Measurements from ENCODE around the gene USP12.
"Not testable (repeated sequence)": the region's sequence is repeated elsewhere in the genome, so short reads cannot be mapped to it uniquely, and the experiment has no call there.

Gene USP12

DNA sequence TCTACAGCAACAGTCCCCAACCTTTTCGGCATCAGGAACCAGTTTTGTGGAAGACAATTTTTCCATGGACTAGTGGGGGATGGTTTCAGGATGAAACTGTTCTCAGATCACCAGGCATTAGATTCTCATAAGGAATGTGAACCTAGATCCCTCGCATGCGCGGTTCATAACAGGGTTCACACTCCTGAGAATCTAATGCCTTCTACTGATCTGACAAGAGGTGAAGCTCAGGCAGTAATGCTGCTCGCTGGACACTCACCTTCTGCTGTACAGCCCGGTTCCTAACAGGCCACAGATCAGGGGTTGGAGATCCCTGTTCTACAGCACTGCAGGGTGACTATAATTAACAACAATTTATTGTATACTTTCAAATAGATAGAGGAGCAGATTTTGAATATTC lies 21.9 kb downstream of the USP12 start:
- no peak for DNase-seq (ENCODE audit: low read depth)

DNA sequence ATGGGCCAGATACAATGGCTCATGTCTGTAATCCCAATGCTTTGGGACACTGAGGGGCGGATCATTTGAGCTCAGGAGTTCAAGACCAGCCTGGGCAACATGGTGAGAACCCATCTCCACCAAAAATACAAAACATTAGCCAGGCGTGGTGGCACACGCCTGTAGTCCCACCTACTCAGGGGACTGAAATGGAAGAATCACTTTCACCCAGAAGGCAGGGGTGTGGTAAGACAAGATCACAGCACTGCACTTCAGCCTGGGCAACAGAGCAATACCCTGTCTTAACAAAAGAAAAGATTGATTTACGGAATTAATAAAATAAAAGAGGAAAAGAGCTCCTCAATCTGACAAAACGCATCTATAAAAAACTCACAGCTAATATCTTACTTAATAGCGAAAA lies 22.7 kb downstream of the USP12 start:
- no peak for DNase-seq (ENCODE audit: low read depth)

DNA sequence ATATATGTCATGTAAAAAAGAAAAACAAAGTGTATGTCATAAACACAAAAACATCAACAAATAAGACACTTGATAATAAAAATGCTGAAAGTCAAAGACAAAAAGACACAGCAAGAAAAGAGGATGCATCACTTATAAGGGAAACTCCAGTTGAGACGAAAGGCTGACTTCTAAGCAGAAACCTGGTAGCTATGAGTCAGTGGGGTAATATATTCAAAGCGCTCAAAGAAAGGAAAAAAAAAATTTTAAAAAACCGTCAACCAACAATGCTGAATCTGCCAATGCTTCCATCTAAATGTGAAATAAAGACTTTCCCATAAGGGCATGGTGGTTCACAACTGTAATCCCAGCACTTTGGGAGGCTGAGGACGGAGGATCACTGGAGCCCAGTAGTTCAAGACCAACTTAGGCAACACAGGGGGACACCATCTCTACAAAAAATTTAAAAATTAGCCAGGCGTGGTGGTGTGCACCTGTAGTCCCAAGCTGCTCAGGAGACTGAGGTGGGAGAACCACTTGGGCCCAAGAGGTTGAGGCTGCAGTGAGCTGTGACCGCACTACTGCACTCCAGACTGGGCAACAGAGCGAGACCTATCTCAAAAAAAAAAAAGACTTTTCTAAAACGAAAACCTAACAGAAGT lies 24.0 kb downstream of the USP12 start:
- DNase-seq (ENCODE audit: low read depth), result no peak

DNA sequence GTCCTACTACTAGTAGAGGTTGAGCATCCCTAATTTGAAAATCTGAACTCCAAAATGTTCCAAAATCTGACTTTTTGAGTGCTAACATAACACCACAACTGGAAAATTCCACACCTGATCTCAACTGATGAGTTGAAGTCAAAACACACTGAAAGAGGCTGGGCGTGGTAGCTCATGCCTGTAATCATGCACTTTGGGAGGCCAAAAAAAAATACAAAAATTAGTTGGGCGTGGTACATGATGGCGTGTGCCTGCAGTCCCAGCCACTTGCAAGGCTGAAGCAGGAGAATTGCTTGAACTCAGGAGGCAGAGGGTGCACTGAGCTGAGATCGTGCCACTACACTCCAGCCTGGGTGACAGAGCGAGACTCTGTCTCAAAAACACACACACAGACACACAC lies 29.9 kb downstream of the USP12 start:
- DNase-seq (ENCODE audit: low read depth), result no peak

DNA sequence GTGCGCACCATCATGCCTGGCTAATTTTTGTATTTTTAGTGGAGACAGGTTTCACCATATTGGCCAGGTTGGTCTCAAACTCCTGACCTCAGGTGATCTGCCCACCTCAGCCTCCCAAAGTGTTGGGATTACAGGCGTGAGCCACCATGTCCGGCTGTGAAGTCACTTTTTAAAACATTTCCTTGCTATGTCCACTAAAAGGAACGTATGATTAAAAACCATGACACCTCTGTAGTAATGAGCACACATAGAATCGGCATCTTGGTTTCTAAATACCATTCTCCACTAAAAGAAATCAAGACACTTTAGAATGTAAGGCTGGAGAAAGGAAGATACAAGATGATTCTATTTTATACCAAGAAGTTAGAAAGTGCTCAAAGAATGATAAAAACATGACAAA lies 30.5 kb downstream of the USP12 start:
- not testable (repeated sequence) for DNase-seq (ENCODE audit: low read depth)

DNA sequence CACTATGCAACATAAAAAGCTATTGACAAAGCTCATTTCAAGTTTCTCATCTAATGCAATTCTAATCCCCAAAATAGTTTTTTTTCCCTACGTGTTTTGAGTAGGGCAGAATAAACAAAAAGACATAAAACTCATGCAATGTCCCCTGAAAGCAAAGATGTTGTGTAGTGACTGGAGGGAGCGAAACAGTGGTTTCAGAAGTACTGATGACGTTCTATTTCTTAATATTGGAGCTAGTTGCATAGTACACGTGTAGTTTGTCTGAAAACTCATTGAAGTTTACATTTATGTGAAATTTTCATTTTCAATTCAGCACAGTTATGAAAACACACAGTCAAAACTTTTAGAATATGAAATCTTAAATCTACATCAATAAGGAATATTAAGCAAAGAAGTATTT lies 31.6 kb downstream of the USP12 start:
- DNase-seq (ENCODE audit: low read depth), result no peak

GRCh38 chr13:27139565-27139964 lies 32.0 kb downstream of the USP12 start:
- no peak for DNase-seq (ENCODE audit: low read depth)

- DNase-seq (ENCODE audit: low read depth), result no peak
Observed at GRCh38 chr13:27138457-27139093, 33.0 kb downstream of the USP12 start.

- no peak for DNase-seq (ENCODE audit: low read depth)
Observed at GRCh38 chr13:27137759-27138158, 33.9 kb downstream of the USP12 start.

- DNase-seq (ENCODE audit: low read depth), result no peak
Observed at GRCh38 chr13:27135023-27135422, 36.6 kb downstream of the USP12 start.

GRCh38 chr13:27133889-27134288 lies 37.7 kb downstream of the USP12 start:
- DNase-seq (ENCODE audit: low read depth), result no peak

DNA sequence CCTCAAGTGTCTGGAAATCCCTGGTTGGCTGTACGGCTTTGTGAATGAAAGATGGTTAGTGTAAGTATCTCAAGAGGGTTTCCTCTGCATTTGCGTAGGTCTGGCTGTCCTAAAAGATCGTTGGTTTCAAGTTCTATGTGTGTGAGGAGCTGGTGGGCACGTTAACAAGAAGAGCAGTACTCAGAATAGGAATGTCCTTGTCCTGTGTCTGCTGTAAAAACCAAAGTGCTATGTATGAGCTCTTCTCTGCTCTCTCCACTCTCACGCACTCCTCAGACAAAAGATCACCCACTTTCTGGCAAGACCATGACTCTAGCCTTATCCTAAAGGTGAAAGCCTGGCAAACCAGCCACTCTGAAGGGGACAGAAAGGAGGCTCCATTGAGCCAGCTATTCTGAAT lies 39.1 kb downstream of the USP12 start:
- no peak for DNase-seq (ENCODE audit: low read depth)

- DNase-seq (ENCODE audit: low read depth), result no peak
Observed at GRCh38 chr13:27131906-27132305, 39.7 kb downstream of the USP12 start.

- peak; percentile 23 for DNase-seq (ENCODE audit: low read depth)
Observed at GRCh38 chr13:27130979-27131623, 40.5 kb downstream of the USP12 start.

GRCh38 chr13:27130223-27130978 lies 41.2 kb downstream of the USP12 start:
- DNase-seq (ENCODE audit: low read depth), result no peak

GRCh38 chr13:27128825-27129627 lies 42.6 kb downstream of the USP12 start:
- DNase-seq (ENCODE audit: low read depth), result no peak

GRCh38 chr13:27126859-27127258 lies 44.8 kb downstream of the USP12 start:
- no peak for DNase-seq (ENCODE audit: low read depth)

DNA sequence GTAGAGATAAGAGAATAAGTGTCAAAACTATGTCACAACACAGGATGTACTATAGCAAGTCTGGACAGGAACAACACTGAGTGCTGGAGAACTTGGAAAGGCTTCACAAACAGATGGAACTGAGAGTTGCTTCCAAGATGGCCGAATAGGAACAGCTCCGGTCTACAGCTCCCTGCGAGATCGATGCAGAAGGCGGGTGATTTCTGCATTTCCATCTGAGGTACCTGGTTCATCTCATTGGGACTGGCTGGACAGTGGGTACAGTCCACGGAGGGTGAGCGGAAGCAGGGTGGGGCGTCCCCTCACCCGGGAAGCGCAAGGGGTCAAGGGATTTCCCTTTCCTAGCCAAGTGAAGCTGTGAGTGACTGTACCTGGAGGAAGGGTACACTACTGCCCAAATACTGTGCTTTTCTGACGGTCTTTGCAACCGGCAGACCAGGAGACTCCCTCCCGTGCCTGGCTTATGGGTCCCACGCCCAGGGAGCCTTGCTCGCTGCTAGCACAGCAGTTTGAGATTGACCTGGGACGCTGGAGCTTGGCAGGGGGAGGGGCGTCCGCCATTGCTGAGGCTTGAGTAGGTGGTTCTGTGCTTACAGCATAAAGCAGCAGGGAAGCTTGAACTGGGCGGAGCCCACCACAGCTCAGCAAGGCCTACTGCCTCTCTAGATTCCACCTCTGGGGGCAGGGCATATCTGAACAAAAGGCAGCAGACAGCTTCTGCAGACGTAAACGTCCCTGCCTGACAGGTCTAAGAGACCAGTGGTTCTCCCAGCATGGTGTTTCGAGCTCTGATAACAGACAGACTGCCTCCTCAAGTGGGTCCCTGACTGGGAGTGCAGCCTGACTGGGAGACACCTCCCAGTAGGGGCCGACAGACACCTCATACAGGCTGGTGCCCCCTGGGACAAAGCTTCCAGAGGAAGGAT lies 46.0 kb downstream of the USP12 start:
- DNase-seq (ENCODE audit: low read depth), result no peak

GRCh38 chr13:27124571-27124970 lies 47.0 kb downstream of the USP12 start:
- no peak for DNase-seq (ENCODE audit: low read depth)

DNA sequence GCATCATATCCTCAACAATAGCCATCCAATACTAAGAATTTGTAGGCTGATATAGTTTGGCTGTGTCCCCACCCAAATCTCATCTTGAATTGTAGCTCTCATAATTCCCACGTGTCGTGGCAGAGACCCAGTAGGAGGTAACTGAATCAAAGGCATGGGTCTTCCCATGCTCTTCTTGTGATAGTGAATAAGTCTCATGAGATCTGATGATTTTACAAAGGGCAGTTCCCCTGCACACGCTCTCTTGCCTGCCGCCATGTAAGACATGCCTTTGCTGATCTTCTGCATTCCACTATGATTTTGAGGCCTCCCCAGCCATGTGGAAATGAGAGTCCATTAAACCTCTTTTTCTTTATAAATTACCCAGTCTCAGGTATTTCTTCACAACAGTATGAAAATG lies 48.2 kb downstream of the USP12 start:
- not testable (repeated sequence) for DNase-seq (ENCODE audit: low read depth)

GRCh38 chr13:27122036-27122435 lies 49.6 kb downstream of the USP12 start:
- no peak for DNase-seq (ENCODE audit: low read depth)

Measured in stimulated activated CD8-positive, alpha-beta memory T cell treated with anti-CD3 and anti-CD28 coated beads, Interleukin-15, amount 100 ng/mL, for 24 hours (primary cell).